Stimulated activated CD4-positive, alpha-beta T cell treated with anti-CD3 and anti-CD28 coated beads, Interleukin-4, amount 100 ng/mL, for 24 hours (primary cell): ENCODE results near the gene HPD.
"Not testable (repeated sequence)": the region's sequence is repeated elsewhere in the genome, so short reads cannot be mapped to it uniquely, and the experiment has no call there.

ENCODE experiments used
- DNase-seq: peaks from one replicate; pipeline ENCODE4 v3.0.0-alpha.2; 2020

The HPD gene

DNA sequence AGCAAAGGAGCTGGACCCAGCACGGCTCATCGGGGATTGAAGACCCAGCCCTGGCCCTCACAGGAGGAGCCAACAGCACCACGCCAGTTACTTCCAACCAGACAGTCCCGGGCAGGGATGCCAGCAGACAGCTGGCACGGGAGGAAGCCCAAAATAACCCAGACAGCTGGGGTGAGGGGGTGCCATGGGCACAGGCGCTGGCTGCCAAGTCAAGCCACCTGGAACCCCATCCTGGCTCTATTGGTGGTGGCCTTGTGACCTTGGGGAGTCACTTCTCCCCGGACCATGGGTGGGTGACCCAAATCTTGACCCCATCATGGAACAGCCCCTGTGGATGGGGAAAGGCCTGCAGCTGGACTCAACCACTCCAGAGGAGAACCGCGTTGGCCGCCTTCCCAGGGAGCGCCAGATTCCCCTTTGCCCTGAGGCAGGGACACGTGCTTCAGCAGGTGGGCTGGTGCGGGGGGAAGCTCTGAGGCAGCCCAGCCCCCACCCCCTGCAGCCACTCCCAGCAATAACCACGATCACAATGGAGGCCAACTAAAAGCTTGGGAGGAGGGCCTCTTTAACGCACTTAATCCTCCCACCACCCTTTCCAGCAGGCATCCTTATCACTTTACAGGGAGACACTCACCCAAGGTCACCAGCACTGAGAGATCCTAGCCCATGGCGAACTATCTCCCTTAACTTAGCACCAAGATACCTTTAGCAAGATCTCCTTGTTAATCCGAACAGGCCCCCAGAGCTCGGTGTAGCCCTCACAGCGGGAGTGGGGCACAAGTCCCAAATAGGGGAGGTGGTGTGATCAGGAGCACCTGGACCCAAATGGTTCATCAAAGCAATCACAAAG, 60.5 kb downstream of the HPD start:
- no peak for DNase-seq

DNA sequence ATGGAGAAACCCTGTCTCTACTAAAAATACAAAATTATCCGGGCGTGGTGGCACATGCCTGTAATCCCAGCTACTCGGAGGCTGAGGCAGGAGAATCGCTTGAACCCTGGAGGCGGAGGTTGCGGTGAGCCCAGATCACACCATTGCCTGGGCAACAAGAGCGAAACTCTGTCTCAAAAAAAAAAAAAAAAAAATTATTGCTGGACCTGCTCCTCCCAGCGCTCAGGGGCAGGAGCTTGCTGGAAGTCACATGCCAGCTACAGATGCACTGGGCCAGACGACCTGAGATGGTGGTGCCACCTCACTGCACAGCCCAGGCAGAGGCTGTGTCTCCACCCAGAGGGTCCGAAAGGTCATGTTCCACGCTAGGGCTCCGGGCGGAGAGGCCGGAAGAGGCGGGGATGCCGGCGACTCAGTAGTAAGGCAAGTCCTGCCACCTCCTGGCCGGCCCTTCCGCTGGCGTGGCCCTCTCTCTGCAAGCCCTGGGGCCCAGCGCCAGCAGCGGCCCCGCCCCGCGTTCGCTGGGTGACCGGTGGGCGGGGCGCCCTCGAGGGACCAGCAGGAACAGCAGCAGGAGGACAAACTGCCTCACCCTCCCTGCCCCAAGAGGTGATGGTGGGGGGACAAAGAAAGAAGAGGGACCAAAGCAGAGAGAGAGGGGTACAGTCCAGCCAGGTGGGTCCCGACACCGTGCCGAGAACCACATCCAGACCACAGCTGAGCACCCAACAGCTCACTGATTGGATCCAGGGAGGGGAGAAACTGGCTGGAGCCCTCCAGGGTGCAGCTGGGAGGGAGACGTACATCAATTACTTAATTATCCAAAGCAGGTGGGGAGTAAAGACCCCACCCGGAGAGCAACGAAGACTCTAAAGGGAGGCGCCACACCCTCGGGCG, 61.6 kb downstream of the HPD start:
- DNase-seq = no peak

DNA sequence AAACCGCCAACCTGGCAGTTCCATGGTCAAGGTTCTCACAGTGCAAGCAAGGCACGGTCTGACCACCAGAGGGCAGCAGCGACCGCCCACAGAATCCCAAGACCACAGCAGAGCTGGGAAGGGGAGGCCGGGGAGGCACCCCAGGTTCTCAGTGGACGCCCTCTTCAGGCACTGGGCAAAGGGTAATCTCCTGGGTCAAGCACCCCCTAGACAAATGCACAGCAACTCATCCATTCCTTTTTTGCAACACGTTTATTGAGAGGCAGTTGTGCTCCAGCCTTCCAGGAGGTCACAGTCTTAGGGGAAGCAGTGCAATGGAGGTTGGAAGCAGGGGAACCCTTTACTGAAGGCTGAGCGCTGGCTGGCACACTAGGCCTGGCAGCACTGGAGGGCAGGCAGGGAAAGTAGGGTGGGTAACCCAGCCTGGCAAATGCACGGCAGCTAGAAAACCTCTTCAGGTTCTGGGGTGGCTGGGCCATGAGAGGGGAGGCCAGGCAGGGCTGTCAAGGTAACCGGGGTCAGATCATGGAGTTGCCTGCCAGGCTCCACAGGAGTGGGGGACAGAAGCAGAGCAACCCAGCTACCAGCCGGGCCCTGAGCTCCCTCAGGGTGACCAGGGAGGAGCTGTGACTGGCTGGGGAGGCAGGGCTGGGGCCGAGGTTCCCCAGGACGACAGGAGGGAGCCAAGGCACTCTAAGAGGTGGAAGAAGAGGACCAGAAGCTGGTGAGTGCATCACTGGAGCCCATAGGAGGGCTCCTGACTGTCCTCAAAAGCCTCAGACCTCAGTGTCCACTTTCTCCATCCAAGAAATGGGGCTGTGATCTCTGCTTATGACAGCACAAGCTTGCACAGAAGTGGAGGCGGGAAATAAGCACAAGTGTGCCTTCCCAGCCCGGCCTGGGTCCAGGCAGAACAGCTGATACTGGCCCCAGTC, 63.4 kb downstream of the HPD start:
- peak; percentile 87 for DNase-seq

DNA sequence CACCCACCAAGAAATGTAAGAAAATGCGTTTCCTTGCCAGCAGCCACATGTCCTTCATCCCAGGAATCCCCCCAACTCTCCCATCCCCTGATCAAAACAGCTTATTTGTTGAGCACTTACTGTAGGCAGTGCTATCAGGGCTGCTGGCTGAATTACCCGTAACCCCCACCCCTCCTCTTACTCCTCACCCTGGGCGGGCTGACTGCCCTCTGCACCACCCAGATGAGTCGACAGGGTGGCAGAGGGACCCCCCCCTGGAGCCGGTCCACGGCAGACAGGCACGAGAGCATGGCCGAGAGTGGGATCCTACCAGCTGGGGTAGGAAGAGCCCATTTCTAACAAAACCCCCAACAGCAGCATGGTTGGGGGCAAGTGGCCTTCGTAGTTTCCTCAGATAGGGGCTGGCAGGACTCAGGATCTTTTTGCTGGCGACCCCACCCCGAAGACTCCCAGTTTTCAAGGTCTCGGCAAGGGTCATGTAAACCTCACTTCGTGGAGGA, 64.1 kb downstream of the HPD start:
- no peak for DNase-seq

DNA sequence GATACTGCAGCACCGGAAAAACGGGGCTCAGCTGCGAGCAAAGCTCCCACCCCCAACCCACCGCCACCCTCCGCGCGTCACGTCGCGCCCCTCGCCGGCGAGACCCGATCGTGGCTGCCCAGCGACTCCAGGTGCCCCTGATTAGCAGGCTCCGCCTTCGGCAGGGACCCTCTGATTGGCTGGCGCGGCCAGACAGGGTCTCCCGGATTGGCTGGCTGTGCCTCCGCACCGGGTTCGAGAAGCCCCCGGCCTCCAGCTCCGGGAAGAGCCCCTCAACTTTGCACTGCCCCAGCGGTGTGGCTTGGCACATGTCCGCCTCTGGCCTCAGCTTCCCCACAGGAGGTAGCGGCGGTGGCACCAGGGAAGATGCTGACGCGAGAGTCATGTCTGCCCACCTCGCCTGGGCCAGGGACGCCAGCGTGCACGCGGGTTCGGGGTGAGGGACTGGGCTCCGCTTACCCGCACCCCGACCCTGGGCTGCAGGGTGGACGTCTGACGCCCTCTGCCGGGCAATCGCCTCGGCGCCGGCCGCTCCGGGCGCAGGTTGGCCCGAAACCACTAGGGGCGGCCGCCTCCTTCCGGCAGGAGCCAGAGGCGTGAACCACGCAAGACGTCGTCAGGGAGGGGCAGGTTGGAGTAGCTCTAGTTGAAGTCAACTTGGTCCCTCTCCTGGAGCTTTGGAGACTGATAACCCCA, 64.7 kb downstream of the HPD start:
- DNase-seq = peak; percentile 95

DNA sequence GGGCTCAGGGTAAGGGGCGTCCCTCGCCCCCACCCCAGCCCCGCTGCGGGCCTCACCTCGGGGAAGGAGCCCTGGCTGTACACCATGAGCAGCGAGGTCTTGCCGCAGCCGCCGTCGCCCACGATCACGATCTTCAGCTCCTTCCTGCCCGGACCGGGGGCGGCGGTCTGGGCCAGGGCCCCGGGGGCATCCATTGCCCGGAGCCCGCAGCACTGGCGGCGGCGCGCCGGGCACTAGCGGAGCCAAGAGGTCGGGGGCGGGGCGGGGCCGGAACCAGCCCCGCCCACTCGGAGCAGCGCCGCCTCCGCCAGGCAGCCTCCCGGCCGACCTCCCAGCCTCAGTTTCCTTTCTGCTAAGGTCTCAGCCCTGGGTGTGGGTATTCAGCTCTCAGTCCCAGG, 65.2 kb downstream of the HPD start, which contains the start of gene RHOF:
Gene RHOF, minus strand, starts transcription at position 249 of the 398 bp plus-strand sequence. Its CDS starts 55 bp downstream, at position 194.
- DNase-seq = peak; percentile 72

DNA sequence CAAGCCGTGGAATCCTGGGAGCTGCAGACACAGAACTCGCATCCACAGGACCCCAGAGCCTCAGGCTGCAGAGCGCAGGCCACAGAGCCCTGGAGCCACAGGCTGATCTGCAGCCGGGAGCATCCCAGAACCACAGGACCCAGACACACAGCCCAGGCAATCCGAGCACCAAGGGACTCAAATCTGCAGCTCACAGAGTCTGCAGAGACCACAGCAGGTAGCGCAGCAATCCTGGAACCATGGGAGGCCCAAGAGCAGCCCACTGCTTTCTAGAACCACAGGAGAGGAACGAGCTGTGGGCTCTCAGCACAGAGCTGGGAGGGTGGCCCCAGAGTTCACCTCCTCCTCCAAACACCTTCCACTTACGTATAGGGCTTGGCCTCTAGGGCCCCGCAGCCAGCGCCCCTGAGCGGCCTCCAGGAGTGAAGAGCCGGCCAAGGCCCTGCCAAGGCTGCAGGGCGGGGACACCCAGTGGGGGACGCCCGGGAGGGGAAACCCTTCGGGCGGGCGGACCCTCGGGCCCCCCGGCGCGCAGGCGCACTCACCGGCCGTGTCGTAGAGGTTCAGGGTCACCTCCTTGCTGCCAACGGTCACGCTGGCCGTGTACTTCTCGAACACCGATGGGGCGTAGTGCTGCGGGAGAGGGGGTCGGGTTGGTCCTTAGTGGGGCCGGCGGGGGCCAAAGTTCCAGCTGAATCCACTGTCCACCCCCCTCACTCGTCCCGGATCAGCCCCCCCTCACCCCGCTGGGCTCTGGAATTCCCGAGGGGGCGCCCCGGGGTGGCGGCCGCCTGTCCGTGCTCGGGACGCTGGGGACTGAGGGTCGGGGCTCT, 65.8 kb downstream of the HPD start:
- DNase-seq = peak; percentile 62

DNA sequence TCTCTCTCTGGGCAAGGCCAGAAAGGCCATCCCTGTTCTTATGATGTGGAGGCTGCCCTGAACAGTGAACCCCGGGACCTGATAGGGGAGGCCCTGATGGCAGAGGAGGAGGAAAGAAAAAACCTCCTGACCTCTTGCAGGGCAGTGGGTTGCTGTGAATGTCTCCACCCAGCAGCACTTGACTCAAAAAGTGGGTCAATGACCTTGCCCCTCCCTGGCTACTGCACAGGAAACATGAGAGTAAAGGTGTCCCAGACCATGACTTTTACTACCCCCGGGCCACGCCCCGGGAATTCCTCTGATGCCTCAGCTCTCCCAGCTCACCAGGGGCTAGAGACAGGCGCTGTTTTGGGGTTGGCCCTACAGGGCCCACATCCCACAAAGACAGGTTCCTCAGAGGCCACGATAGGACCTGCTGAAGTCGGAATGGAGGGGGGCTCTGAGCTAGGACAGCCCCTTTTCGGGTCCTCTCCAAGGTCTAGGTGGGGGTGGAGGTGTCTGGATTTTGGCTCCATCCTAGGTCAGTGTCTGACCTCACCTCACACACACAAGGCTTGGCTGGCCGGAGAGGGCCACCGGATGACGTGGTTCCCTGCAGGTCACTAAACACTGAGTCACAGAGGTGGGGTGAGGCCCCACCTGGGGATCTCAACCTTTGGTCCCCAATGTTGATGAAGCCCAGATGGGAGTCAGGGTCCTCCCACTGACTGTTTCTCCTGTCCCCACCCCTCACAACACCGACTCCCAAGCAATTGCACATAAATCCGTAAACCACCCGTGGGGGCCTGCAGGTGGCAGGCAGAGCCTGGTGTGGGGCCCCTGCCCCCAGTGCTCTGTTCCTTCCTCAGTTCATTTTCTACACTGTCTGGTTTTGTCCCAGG, 66.7 kb downstream of the HPD start:
- DNase-seq = no peak

DNA sequence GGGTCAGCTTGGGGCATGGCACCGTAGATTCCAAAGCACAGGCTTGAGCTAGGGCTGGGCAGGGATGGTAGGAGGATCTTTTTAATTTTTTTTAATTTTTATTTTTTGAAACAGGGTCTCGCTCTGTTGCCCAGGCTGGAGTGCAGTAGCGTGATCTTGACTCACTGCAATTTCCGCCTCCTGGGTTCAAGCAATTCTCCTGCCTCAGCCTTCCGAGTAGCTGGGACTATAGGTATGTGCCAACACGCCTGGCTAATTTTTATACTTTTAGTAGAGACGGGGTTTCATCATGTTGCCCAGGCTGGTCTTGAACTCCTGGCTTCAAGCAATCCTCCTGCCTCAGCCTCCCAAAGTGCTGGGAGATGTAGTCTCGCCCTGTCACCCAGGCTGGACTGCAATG, 67.9 kb downstream of the HPD start:
- not testable (repeated sequence) for DNase-seq

DNA sequence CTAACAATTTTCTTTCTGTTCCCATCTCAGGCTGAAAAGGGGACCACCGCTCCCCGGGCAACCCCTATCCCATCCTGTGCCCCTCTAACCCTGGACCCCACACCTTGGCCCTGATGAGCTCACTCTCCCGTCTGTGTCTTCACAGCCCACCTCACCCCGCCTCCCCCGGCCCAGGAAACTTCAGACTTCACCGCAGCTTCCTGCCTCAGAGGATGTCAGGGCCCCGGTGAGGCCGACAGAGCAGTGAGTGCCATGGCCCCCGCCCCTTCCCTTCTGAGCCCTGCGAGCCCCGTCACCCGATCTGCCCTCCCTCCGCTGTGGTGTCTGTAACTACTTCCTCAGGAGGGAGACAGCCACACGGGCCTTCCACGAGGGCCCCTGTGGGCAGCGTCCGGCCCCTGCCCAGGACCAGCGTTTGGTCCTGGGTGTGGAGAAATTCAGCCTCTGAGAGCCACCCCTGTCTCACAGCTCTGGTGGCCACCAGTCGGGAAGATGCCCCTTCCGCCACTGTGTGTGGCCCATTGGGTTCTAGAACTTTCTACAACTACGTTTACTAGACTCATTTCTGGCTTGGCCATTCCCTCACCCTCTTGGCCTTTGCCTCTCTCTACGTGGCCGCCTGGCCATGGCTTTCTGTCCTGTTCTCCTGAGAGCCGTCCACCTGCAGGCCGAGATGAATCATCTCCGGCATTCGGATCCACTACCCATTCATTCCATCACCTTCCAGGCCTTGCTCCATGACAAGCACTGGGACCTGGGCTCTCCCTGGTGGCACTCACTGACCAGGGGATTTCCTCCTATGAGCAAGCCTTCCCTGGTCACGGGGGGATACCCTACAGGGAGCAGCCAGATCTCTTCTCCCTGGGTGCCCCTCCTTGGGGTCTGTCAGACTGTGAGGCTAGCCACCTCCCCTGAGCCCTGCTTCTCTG, 68.6 kb downstream of the HPD start:
- peak; percentile 93 for DNase-seq
